Mesenchymal stem cell (in vitro differentiated cells and primary cell): ENCODE data around the gene BFAR.
"Not testable (repeated sequence)": the region's sequence is repeated elsewhere in the genome, so short reads cannot be mapped to it uniquely, and the experiment has no call there.

Experiments
- DNase-seq: peaks from one replicate; pipeline ENCODE4 v3.0.0-alpha.2; 2013
- H2AFZ ChIP-seq: one replicate; pipeline ENCODE4 v1.6.1; 2013; ENCODE audit warnings: low read depth, mild to moderate bottlenecking, control low read depth, inconsistent platforms, low read length, moderate library complexity
- H2AK5ac ChIP-seq: 2 replicates; pipeline ENCODE4 v1.6.1; 2013; ENCODE audit warnings: low read length, moderate library complexity, mild to moderate bottlenecking, inconsistent platforms; ENCODE audit not compliant: severe bottlenecking
- H2BK120ac ChIP-seq: one replicate; pipeline ENCODE4 v1.6.1; 2013; ENCODE audit warnings: low read depth, mild to moderate bottlenecking, inconsistent platforms, low read length, moderate library complexity
- H2BK12ac ChIP-seq, 2 experiments: one replicate each; pipeline ENCODE4 v1.6.1; 2013; ENCODE audit warnings: inconsistent platforms in 2 of 2, low read length in 2 of 2, mild to moderate bottlenecking in 2 of 2, moderate library complexity in 2 of 2, control low read depth in 1 of 2
- H2BK15ac ChIP-seq: one replicate; pipeline ENCODE4 v1.6.1; 2013; ENCODE audit warnings: mild to moderate bottlenecking, low read depth, inconsistent platforms; ENCODE audit not compliant: poor library complexity, severe bottlenecking
- H2BK5ac ChIP-seq: 2 replicates; pipeline ENCODE4 v1.6.1; 2013; ENCODE audit warnings: low read depth, mild to moderate bottlenecking, low read length, control low read depth, inconsistent platforms; ENCODE audit not compliant: poor library complexity, severe bottlenecking
- H3K14ac ChIP-seq, 2 experiments: one replicate each; pipeline ENCODE4 v1.6.1; 2013; ENCODE audit warnings: inconsistent platforms in 2 of 2, low read length in 2 of 2, control low read depth in 1 of 2, mild to moderate bottlenecking in 1 of 2, moderate library complexity in 1 of 2
- H3K18ac ChIP-seq, 2 experiments: one replicate each; pipeline ENCODE4 v1.6.1; 2013; ENCODE audit warnings: inconsistent platforms in 2 of 2, low read length in 2 of 2, control low read depth in 1 of 2, low read depth in 1 of 2, mild to moderate bottlenecking in 1 of 2
- H3K23ac ChIP-seq, 2 experiments: one replicate each; pipeline ENCODE4 v1.6.1; 2013; ENCODE audit warnings: inconsistent platforms in 2 of 2, low read length in 2 of 2, mild to moderate bottlenecking in 2 of 2, moderate library complexity in 2 of 2, control low read depth in 1 of 2
- H3K27ac ChIP-seq: 2 replicates; pipeline ENCODE4 v1.5.1; 2013; ENCODE audit warnings: mild to moderate bottlenecking, moderate library complexity, low read length, control low read depth, inconsistent platforms; ENCODE audit not compliant: poor library complexity, severe bottlenecking
- H3K27me3 ChIP-seq, 2 experiments: 2 replicates each; pipeline versions ENCODE4 v1.6.1 to v1.7.0; 2013; ENCODE audit warnings: low read length in 2 of 2, mild to moderate bottlenecking in 2 of 2, moderate library complexity in 2 of 2, control low read depth in 1 of 2, inconsistent platforms in 1 of 2; ENCODE audit not compliant: control insufficient read depth in 1 of 2, insufficient read depth in 1 of 2
- H3K36me3 ChIP-seq, 2 experiments: 2 replicates each; pipeline versions ENCODE4 v1.6.1 to v1.7.0; 2013; ENCODE audit warnings: low read length in 2 of 2, control low read depth in 1 of 2, inconsistent platforms in 1 of 2, low read depth in 1 of 2, mild to moderate bottlenecking in 1 of 2; ENCODE audit not compliant: insufficient read depth in 2 of 2, control insufficient read depth in 1 of 2
- H3K4ac ChIP-seq, 2 experiments: one replicate each; pipeline ENCODE4 v1.6.1; 2013; ENCODE audit warnings: inconsistent platforms in 2 of 2, low read length in 2 of 2, mild to moderate bottlenecking in 2 of 2, moderate library complexity in 2 of 2, control low read depth in 1 of 2, low read depth in 1 of 2
- H3K4me1 ChIP-seq: 2 replicates; pipeline ENCODE4 v1.6.1; 2013; ENCODE audit warnings: low read depth, low read length, control low read depth; ENCODE audit not compliant: control insufficient read depth, insufficient read depth
- H3K4me2 ChIP-seq: 2 replicates; pipeline ENCODE4 v1.6.1; 2013; ENCODE audit warnings: low read length, mild to moderate bottlenecking, inconsistent platforms; ENCODE audit not compliant: poor library complexity, severe bottlenecking
- H3K4me3 ChIP-seq, 2 experiments: 2 replicates each; pipeline versions ENCODE4 v1.5.1 to v1.7.0; 2013; ENCODE audit warnings: low read length in 2 of 2, mild to moderate bottlenecking in 2 of 2, control low read depth in 1 of 2, low read depth in 1 of 2; ENCODE audit not compliant: insufficient read depth in 1 of 2
- H3K79me1 ChIP-seq: replicated peaks from 2 replicates; pipeline ENCODE4 v1.6.1; 2013; ENCODE audit warnings: mild to moderate bottlenecking, control low read depth, low read length, inconsistent platforms; ENCODE audit not compliant: poor library complexity, severe bottlenecking
- H3K9ac ChIP-seq: 2 replicates; pipeline ENCODE4 v1.7.0; 2013; ENCODE audit warnings: mild to moderate bottlenecking, low read length, moderate library complexity
- H3K9me3 ChIP-seq: 2 replicates; pipeline ENCODE4 v1.7.0; 2013; ENCODE audit warnings: mild to moderate bottlenecking, low read length; ENCODE audit not compliant: control insufficient read depth
- H4K8ac ChIP-seq: one replicate; pipeline ENCODE4 v1.6.1; 2013; ENCODE audit warnings: inconsistent platforms, mild to moderate bottlenecking, low read length, moderate library complexity
- H4K91ac ChIP-seq: one replicate; pipeline ENCODE4 v1.6.1; 2013; ENCODE audit warnings: mild to moderate bottlenecking, low read length, inconsistent platforms
- WGBS: methylation state at CpG from one replicate; pipeline ENCODE4 v1.1.7; 2013; ENCODE audit warnings: mixed read lengths; 5-methylcytosine and 5-hydroxymethylcytosine counted together

Gene BFAR

DNA sequence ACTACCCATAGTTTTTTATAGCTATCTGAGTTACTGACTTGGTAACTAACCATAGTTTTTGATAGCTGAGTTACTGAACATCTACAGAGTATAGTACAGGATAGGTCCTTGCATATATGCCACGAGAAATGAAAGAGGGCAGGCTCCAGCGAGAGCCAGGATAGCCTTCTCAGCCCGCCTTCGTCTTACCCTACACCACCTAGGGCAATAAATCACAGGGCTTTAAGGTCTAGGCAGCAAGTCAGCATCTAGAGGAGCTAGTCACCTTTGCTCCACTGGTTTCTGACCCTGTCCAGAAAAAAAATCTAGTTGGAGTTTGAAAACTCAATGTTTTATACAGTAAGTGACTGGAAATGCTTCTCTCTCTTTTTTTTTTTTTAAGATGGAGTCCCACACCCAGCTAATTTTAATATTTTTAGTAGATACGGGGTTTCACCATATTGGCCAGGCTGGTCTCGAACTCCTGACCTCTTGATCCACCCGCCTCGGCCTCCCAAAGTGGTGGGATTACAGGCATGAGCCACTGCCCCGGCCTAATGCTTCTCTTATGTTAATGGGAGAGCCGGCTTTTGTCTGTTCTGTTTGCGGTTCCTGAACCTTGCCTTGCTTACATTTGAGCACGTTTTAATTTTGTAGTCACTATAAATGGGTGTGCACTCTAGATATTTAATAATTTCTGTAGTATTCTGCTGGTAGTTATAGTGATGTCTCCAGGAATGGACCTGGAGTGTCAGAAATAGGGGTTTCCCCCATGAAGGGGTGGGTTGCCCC lies 2.8 kb downstream of the BFAR start:
- H3K4me2 ChIP-seq: no peak overlapping the region
- H4K91ac ChIP-seq: no peak overlapping the region
- no peak overlapping the region for H2BK12ac ChIP-seq
- no peak overlapping the region for H2BK120ac ChIP-seq
- H3K14ac ChIP-seq: no peak overlapping the region
- no peak overlapping the region for H2AK5ac ChIP-seq
- H3K79me1 ChIP-seq: peaks cover 4% of the 10 kb centered on the region
- no peak overlapping the region for H3K23ac ChIP-seq
- peaks cover 14 to 40% of the 10 kb centered on the region in 2 experiments for H3K36me3 ChIP-seq
- H4K8ac ChIP-seq: no peak overlapping the region
- no peak overlapping the region for H3K4ac ChIP-seq
- no peak overlapping the region for H3K4me3 ChIP-seq
- H3K9me3 ChIP-seq: no peaks in the 10 kb centered on the region
- DNase-seq: no peak
- no peak overlapping the region for H3K18ac ChIP-seq
- no peak overlapping the region for H2BK5ac ChIP-seq
- 84% methylated on average over 12 of the region's 12 CpGs for WGBS
- H2AFZ ChIP-seq: no peak overlapping the region
- no peak overlapping the region for H2BK15ac ChIP-seq
- no peaks in the 10 kb centered on the region for H3K27me3 ChIP-seq
- peak overlapping the region; percentile 20 for H3K9ac ChIP-seq
- H3K27ac ChIP-seq: no peak overlapping the region
- H3K4me1 ChIP-seq: peaks cover 15% of the 10 kb centered on the region

DNA sequence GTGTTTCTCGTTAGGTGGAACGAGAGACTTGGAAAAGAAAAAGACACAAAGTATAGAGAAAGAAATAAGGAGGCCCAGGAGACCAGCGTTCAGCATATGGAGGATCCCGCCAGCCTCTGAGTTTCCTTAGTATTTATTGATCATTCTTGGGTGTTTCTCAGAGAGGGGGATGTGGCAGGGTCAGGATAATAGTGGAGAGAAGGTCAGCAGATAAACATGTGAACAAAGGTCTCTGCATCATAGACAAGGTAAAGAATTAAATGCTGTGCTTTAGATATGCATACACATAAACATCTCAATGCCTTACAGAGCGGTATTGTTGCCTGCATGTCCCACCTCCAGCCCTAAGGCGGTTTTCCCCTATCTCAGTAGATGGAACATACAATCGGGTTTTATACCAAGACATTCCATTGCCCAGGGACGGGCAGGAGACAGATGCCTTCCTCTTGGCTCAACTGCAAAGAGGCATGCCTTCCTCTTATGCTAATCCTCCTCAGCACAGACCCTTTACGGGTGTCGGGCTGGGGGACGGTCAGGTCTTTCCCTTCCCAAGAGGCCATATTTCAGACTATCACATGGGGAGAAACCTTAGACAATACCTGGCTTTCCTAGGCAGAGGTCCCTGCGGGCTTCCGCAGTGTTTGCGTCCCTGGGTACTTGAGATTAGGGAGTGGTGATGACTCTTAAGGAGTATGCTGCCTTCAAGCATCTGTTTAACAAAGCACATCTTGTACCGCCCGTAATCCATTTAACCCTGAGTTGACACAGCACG lies 3.6 kb downstream of the BFAR start:
- not testable (repeated sequence) for H2BK120ac ChIP-seq, DNase-seq, H2BK5ac ChIP-seq, H4K8ac ChIP-seq, H3K18ac ChIP-seq, H4K91ac ChIP-seq, H2BK12ac ChIP-seq, H3K14ac ChIP-seq, H3K79me1 ChIP-seq, H3K4me3 ChIP-seq, H2AFZ ChIP-seq, H3K4ac ChIP-seq, H3K9ac ChIP-seq, H2BK15ac ChIP-seq, H3K23ac ChIP-seq, H3K9me3 ChIP-seq, H2AK5ac ChIP-seq, H3K27me3 ChIP-seq
- H3K4me1 ChIP-seq: peaks cover 15% of the 10 kb centered on the region
- H3K4me2 ChIP-seq: peak overlapping the region; percentile 11
- 70% methylated on average over 7 of the region's 17 CpGs for WGBS
- H3K36me3 ChIP-seq: peaks cover 14 to 48% of the 10 kb centered on the region in 2 experiments
- peak overlapping the region; percentile 17 for H3K27ac ChIP-seq

DNA sequence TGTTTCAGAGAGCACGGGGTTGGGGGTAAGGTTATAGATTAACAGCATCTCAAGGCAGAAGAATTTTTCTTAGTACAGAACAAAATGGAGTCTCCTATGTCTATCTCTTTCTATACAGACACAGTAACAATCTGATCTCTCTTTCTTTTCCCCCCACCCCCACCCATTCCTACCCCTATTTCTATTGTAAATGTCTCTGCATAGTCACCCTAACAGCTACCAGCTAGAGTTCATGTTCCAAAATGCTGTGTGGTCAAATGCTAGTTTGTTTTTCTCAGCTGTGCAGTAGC lies 4.1 kb downstream of the BFAR start:
- not testable (repeated sequence) for H2BK120ac ChIP-seq, H4K91ac ChIP-seq, H3K4ac ChIP-seq, H3K18ac ChIP-seq, H2AFZ ChIP-seq, H3K23ac ChIP-seq, H3K14ac ChIP-seq, H3K4me3 ChIP-seq, H2BK15ac ChIP-seq, H3K9ac ChIP-seq, H3K79me1 ChIP-seq, H4K8ac ChIP-seq, H3K4me2 ChIP-seq, H3K9me3 ChIP-seq, H2BK5ac ChIP-seq, H2BK12ac ChIP-seq, H3K27me3 ChIP-seq, DNase-seq
- Histone ChIP-seq H2AK5ac (peak overlapping the region; percentile 3), H3K27ac (peak overlapping the region; percentile 50), H3K36me3 (peaks cover 14 to 52% of the 10 kb centered on the region in 2 experiments), H3K4me1 (peaks cover 14% of the 10 kb centered on the region)
- WGBS: no CpG with 5 or more reads among the region's 1 CpG

DNA sequence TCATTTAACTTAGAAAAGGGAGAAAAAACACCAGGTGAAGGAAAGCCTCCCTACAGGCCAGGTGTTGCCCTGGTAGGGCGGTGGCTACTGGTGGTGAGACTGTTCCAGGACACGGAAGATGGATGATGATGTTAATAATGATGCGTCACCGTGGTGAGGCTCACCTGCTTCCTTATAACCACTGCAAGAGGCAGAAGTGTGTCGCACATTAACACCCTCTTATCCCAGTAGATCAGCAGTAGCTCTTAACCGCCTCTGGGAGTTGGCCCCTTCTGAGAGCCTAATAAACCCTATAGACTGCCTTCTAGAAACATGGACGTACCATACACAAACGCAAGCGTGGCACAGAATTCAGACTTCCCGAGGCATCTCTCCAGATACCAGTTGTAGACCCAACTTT lies 7.8 kb downstream of the BFAR start:
- Histone ChIP-seq H3K9me3 (no peaks in the 10 kb centered on the region), H3K18ac (no peak overlapping the region), H3K27ac (no peak overlapping the region), H3K36me3 (peaks cover 21 to 60% of the 10 kb centered on the region in 2 experiments), H3K4ac (no peak overlapping the region), H2BK5ac (no peak overlapping the region), H3K79me1 (peaks cover 7% of the 10 kb centered on the region), H3K14ac (no peak overlapping the region), H3K9ac (no peak overlapping the region), H2AK5ac (no peak overlapping the region), H4K8ac (no peak overlapping the region), H2AFZ (no peak overlapping the region), H3K4me3 (no peak overlapping the region), H3K4me1 (peaks cover 7% of the 10 kb centered on the region), H3K23ac (no peak overlapping the region), H2BK12ac (no peak overlapping the region), H3K4me2 (no peak overlapping the region), H4K91ac (no peak overlapping the region), H2BK120ac (no peak overlapping the region), H3K27me3 (no peaks in the 10 kb centered on the region), H2BK15ac (no peak overlapping the region)
- 99% methylated on average over 10 of the region's 10 CpGs for WGBS
- no peak for DNase-seq
